ENCODE results near the gene EFEMP1. TPM values are rescaled to one million over a fixed set of nuclear protein-coding genes. Genes with fewer than 3 reads are reported as not detected.

Gene EFEMP1
- total RNA-seq, 1 experiment from 2014 or later = 24.0 TPM

GRCh38 chr2:55947752-55948151 is 24.2 kb upstream of the EFEMP1 start:
- TF ChIP-seq NFATC4 (CRISPR knock-in tag; IDR thresholded peaks at IDR 0.05) (no peak), ZSCAN18 (CRISPR knock-in tag; IDR thresholded peaks at IDR 0.05) (no peak), ERG (CRISPR knock-in tag; IDR thresholded peaks at IDR 0.05) (no peak), ZNF512 (CRISPR knock-in tag; IDR thresholded peaks at IDR 0.05; ENCODE audit: borderline replicate concordance) (no peak), ZNF138 (CRISPR knock-in tag; conservative IDR thresholded peaks at IDR 0.05) (no peak), TCF7 (CRISPR knock-in tag; IDR thresholded peaks at IDR 0.05; ENCODE audit: low read depth) (no peak), GTF2I (CRISPR knock-in tag; conservative IDR thresholded peaks at IDR 0.05) (no peak), STAT6 (CRISPR knock-in tag; conservative IDR thresholded peaks at IDR 0.05; ENCODE audit: low read depth) (no peak), NR2C2 (CRISPR knock-in tag; IDR thresholded peaks at IDR 0.05) (no peak), ZBTB21 (CRISPR knock-in tag; IDR thresholded peaks at IDR 0.05; ENCODE audit: borderline replicate concordance) (no peak), ZNF317 (CRISPR knock-in tag; IDR thresholded peaks at IDR 0.05; ENCODE audit: borderline replicate concordance, low read depth) (no peak), ARID4B (CRISPR knock-in tag; IDR thresholded peaks at IDR 0.05; ENCODE audit: borderline replicate concordance) (no peak)
- Mint-ChIP-seq H3K9me3 (peaks cover 3% of the 10 kb centered on the region; the same call in 1 of the 2 replicates), H3K4me1 (0 out of 2 replicates have a peak, but pooled peaks cover 4% of the 10 kb centered on the region), H3K27me3 (ENCODE audit: low read depth) (no peaks in the 10 kb centered on the region), H3K36me3 (no peaks in the 10 kb centered on the region), H3K27ac (no peak overlapping the region), H3K4me3 (no peak overlapping the region)
- no peak for DNase-seq (ENCODE audit: low spot score)
- no peak for ATAC-seq
- CTCF ChIA-PET = no interaction called here
- POLR2A ChIA-PET = no interaction called here

GRCh38 chr2:55946793-55947192 is 23.2 kb upstream of the EFEMP1 start:
- CTCF ChIA-PET = interaction anchor here (1.1 kb wide), 1 partner anchor 15 kb away, joined by 3 read pairs; no protein-coding TSS in a partner anchor
- ATAC-seq (no peak), DNase-seq (ENCODE audit: low spot score) (no peak)
- no peak overlapping the region for H3K4me3 Mint-ChIP-seq
- peaks cover 3% of the 10 kb centered on the region; the same call in 1 of the 2 replicates for H3K9me3 Mint-ChIP-seq
- no peaks in the 10 kb centered on the region for H3K27me3 Mint-ChIP-seq (ENCODE audit: low read depth)
- H3K4me1 Mint-ChIP-seq = 0 out of 2 replicates have a peak, but pooled peaks cover 4% of the 10 kb centered on the region
- no peaks in the 10 kb centered on the region for H3K36me3 Mint-ChIP-seq
- no peak overlapping the region for H3K27ac Mint-ChIP-seq
- POLR2A ChIA-PET = no interaction called here
- TF ChIP-seq ZBTB43 (CRISPR knock-in tag; IDR thresholded peaks at IDR 0.05) (no peak), TCF7 (CRISPR knock-in tag; IDR thresholded peaks at IDR 0.05; ENCODE audit: low read depth) (no peak), MLX (CRISPR knock-in tag; IDR thresholded peaks at IDR 0.05) (no peak), NR3C1 (CRISPR knock-in tag; conservative IDR thresholded peaks at IDR 0.05; ENCODE audit: low read depth) (no peak), ZNF416 (CRISPR knock-in tag; IDR thresholded peaks at IDR 0.05) (no peak), ZNF281 (CRISPR knock-in tag; IDR thresholded peaks at IDR 0.05) (no peak), SMAD3 (CRISPR knock-in tag; IDR thresholded peaks at IDR 0.05; ENCODE audit: borderline replicate concordance) (no peak)

Measured in WTC11 (cell line).